ENCODE data around the gene GSTO2.

DNA sequence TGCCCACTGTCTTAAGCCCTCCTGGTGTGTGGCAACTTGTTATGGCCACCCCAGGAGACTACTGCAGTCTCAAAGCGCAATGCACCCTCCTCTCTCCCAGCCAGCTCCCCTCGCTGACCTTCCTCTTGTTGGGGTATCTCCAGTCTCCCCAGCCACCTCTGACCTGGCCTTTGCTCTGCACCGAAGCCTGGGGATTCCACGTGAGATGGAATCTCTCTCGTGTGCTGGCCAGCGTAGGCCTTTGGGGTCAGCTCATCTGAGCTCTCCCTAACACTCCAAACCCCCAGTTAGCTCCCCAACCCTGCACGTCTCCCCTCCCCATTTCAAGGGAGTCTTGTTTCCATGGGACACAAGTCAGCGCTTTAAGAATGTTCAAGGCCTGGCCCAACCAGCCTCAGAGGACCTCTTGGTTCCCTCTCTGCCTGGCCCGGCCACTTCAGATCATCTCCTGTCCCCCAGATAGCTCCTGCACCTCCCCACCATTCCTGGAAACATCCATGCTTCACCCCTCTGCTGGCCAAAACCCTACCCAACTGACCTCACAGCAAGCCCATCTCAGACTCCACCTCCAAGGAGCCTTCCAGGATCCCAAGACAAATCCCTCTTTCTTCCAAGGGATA lies 58.1 kb downstream of the GSTO2 start:
- TF ChIP-seq CTCF (IDR thresholded peaks at IDR 0.05) (no peak), POLR2AphosphoS5 (IDR thresholded peaks at IDR 0.05) (no peak), POLR2A (IDR thresholded peaks at IDR 0.05) (no peak)

Data from prostate gland (tissue), 2 donors.